ENCODE results near the gene EPHB6. TPM values are rescaled to one million over a fixed set of nuclear protein-coding genes. Genes with fewer than 3 reads are reported as not detected.

The EPHB6 gene
- total RNA-seq, 4 donors from 2014 or later: 6.9 to 84.3 (median 22.1) TPM

DNA sequence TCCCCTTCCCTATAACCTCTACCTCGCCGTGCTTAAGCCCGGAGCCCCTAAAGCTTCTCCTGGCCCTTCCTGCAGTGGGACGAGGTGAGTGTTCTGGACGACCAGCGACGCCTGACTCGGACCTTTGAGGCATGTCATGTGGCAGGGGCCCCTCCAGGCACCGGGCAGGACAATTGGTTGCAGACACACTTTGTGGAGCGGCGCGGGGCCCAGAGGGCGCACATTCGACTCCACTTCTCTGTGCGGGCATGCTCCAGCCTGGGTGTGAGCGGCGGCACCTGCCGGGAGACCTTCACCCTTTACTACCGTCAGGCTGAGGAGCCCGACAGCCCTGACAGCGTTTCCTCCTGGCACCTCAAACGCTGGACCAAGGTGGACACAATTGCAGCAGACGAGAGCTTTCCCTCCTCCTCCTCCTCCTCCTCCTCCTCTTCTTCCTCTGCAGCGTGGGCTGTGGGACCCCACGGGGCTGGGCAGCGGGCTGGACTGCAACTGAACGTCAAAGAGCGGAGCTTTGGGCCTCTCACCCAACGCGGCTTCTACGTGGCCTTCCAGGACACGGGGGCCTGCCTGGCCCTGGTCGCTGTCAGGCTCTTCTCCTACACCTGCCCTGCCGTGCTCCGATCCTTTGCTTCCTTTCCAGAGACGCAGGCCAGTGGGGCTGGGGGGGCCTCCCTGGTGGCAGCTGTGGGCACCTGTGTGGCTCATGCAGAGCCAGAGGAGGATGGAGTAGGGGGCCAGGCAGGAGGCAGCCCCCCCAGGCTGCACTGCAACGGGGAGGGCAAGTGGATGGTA lies 9.2 kb downstream of the EPHB6 start:
- no peaks in the 10 kb centered on the region for H3K9me3 ChIP-seq
- TF ChIP-seq EP300 (IDR thresholded peaks at IDR 0.05) (no peak), CTCF (IDR thresholded peaks at IDR 0.05) (no peak), POLR2A (IDR thresholded peaks at IDR 0.05) (no peak)
- 84 to 96% methylated on average over 28 to 34 of the region's 37 CpGs for WGBS, 2 donors
- H3K4me1 ChIP-seq: peaks cover 0 to 19% (median 3%) of the 10 kb centered on the region in 4 donors
- no peak for DNase-seq (ENCODE audit: low spot score in 2 of 2)
- H3K27ac ChIP-seq: no peak overlapping the region
- H3K4me3 ChIP-seq: no peak overlapping the region
- H3K27me3 ChIP-seq: no peaks in the 10 kb centered on the region
- H3K36me3 ChIP-seq: peaks cover 0 to 40% (median 0%) of the 10 kb centered on the region in 3 donors

GRCh38 chr7:142864980-142865747 lies 10.3 kb downstream of the EPHB6 start:
- Histone ChIP-seq H3K4me3 (no peak overlapping the region), H3K4me1 (peaks cover 0 to 8% (median 3%) of the 10 kb centered on the region in 4 donors), H3K27me3 (no peaks in the 10 kb centered on the region), H3K9me3 (no peaks in the 10 kb centered on the region), H3K36me3 (peaks cover 0 to 49% (median 0%) of the 10 kb centered on the region in 3 donors), H3K27ac (no peak overlapping the region)
- TF ChIP-seq CTCF (IDR thresholded peaks at IDR 0.05) (no peak), EP300 (IDR thresholded peaks at IDR 0.05) (no peak), POLR2A (IDR thresholded peaks at IDR 0.05) (no peak)
- no peak for DNase-seq (ENCODE audit: low spot score in 2 of 2)
- 80 to 81% methylated on average over 14 of the region's 14 CpGs for WGBS, 2 donors

DNA sequence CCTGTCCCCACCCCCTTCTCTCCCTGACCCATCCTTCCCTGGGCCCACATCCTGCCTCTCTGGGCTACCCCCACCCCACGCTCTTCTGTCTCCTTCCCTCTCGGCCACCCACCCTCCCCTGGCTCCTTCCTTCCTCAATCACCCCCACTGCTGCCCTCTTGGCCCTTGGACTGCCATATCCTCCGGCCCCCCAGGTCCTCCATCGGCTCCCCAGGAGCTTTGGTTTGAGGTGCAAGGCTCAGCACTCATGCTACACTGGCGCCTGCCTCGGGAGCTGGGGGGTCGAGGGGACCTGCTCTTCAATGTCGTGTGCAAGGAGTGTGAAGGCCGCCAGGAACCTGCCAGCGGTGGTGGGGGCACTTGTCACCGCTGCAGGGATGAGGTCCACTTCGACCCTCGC lies 10.9 kb downstream of the EPHB6 start:
- Histone ChIP-seq H3K4me1 (peaks cover 0 to 2% (median 0%) of the 10 kb centered on the region in 4 donors), H3K27me3 (no peaks in the 10 kb centered on the region), H3K27ac (no peak overlapping the region), H3K9me3 (no peaks in the 10 kb centered on the region), H3K36me3 (peaks cover 0 to 54% (median 0%) of the 10 kb centered on the region in 3 donors), H3K4me3 (no peak overlapping the region)
- DNase-seq (ENCODE audit: low spot score in 2 of 2): no peak
- 67 to 71% methylated on average over 13 of the region's 13 CpGs for WGBS, 2 donors
- TF ChIP-seq EP300 (IDR thresholded peaks at IDR 0.05): no peak
- no peak for TF ChIP-seq CTCF (IDR thresholded peaks at IDR 0.05)
- no peak for TF ChIP-seq POLR2A (IDR thresholded peaks at IDR 0.05)

- H3K36me3 ChIP-seq: peaks cover 0 to 62% (median 0%) of the 10 kb centered on the region in 3 donors
- 74 to 79% methylated on average over 17 to 18 of the region's 18 CpGs for whole genome bisulfite sequencing, 2 donors
Observed at GRCh38 chr7:142866361-142867096, 11.7 kb downstream of the EPHB6 start.

More at GRCh38 chr7:142866361-142867096, 11.7 kb downstream of the EPHB6 start:
- Histone ChIP-seq H3K4me1 (no peaks in the 10 kb centered on the region), H3K27me3 (no peaks in the 10 kb centered on the region), H3K27ac (no peak overlapping the region), H3K4me3 (no peak overlapping the region), H3K9me3 (no peaks in the 10 kb centered on the region)
- peak; percentile 32 to 46 (median 37) for TF ChIP-seq CTCF (IDR thresholded peaks at IDR 0.05)
- no peak for TF ChIP-seq POLR2A (IDR thresholded peaks at IDR 0.05)
- DNase-seq (ENCODE audit: low spot score in 2 of 2): no peak

All from tibial nerve (tissue), 4 donors.